ENCODE results near the gene FOXS1. TPM values are rescaled to one million over a fixed set of nuclear protein-coding genes. Genes with fewer than 3 reads are reported as not detected.

The FOXS1 gene
- total RNA-seq (2013), result not detected
- polyA plus RNA-seq (not detected), polyA minus RNA-seq (not detected in 2 replicates), total RNA-seq (0 reads per million in 11 experiments)

GRCh38 chr20:31845300-31845863 is at the start of gene FOXS1:
Gene FOXS1, minus strand, starts transcription at chr20:31845604. Its CDS starts 62 bp downstream, at chr20:31845542.
- no peak for TF ChIP-seq CTCF (IDR thresholded peaks at IDR 0.05)
- Histone ChIP-seq H2AFZ (ENCODE audit: insufficient read depth, low read depth, low read length, poor library complexity, severe bottlenecking) (no peak within 1 kb of the TSS), H3K9ac (ENCODE audit: insufficient read depth, low read length, poor library complexity, severe bottlenecking) (no peak within 1 kb of the TSS), H3K27me3 (ENCODE audit: control insufficient read depth in 2 of 2, insufficient read depth in 2 of 2, low read length in 2 of 2) (peaks cover 0 to 21% of the 10 kb centered on the region in 2 donors), H3K4me1 (ENCODE audit: control insufficient read depth in 1 of 2, insufficient read depth in 2 of 2, low read length in 2 of 2) (no peaks in the 10 kb centered on the region), H3K79me2 (ENCODE audit: insufficient read depth, low read length) (no peaks in the 10 kb centered on the region), H3K9me3 (replicated peaks in 1 of 2; ENCODE audit: control insufficient read depth in 1 of 2, insufficient read depth in 1 of 2, low read length in 2 of 2) (no peaks in the 10 kb centered on the region), H3K4me2 (replicated peaks; ENCODE audit: extremely low read depth, low read length, poor library complexity, severe bottlenecking) (no peak within 1 kb of the TSS), H3K27ac (ENCODE audit: low read depth in 1 of 2, low read length in 2 of 2) (no peak within 1 kb of the TSS), H3K36me3 (replicated peaks in 1 of 2; ENCODE audit: control insufficient read depth in 1 of 2, insufficient read depth in 2 of 2, low read length in 2 of 2) (no peaks in the 10 kb centered on the region), H3K4me3 (replicated peaks in 1 of 3; ENCODE audit: low read depth in 2 of 3, low read length in 3 of 3) (no peak within 1 kb of the TSS), H4K20me1 (ENCODE audit: insufficient read depth, low read length) (no peaks in the 10 kb centered on the region)
- peaks cover 0 to 2% (median 0%) of the 10 kb centered on the region in 7 donors for H3K9me3 Mint-ChIP-seq
- no peaks in the 10 kb centered on the region for H3K36me3 Mint-ChIP-seq
- no peaks in the 10 kb centered on the region for H3K4me1 Mint-ChIP-seq
- 92% methylated on average over 19 of the region's 21 CpGs for WGBS (ENCODE audit: insufficient coverage)
- intact Hi-C loops (cut with micrococcal nuclease), result loop anchor here in 1 of 2 donors (2.0 kb wide), 1 partner anchor 23 kb away; no protein-coding TSS in a partner anchor
- H3K27me3 Mint-ChIP-seq (ENCODE audit: low read depth in 3 of 3), result peaks cover 14 to 35% (median 15%) of the 10 kb centered on the region in 3 donors
- no peak for DNase-seq
- H3K4me3 Mint-ChIP-seq, result no peak within 1 kb of the TSS
- no peak within 1 kb of the TSS for H3K27ac Mint-ChIP-seq

- no peaks in the 10 kb centered on the region for H3K36me3 Mint-ChIP-seq
- Histone ChIP-seq H3K4me1 (ENCODE audit: control insufficient read depth in 1 of 2, insufficient read depth in 2 of 2, low read length in 2 of 2) (peaks cover 10% of the 10 kb centered on the region in 2 donors), H3K4me3 (replicated peaks in 1 of 3; ENCODE audit: low read depth in 2 of 3, low read length in 3 of 3) (no peak overlapping the region), H4K20me1 (ENCODE audit: insufficient read depth, low read length) (no peaks in the 10 kb centered on the region), H2AFZ (ENCODE audit: insufficient read depth, low read depth, low read length, poor library complexity, severe bottlenecking) (no peak overlapping the region), H3K9ac (ENCODE audit: insufficient read depth, low read length, poor library complexity, severe bottlenecking) (no peak overlapping the region), H3K79me2 (ENCODE audit: insufficient read depth, low read length) (no peaks in the 10 kb centered on the region), H3K27ac (ENCODE audit: low read depth in 1 of 2, low read length in 2 of 2) (no peak overlapping the region), H3K9me3 (replicated peaks in 1 of 2; ENCODE audit: control insufficient read depth in 1 of 2, insufficient read depth in 1 of 2, low read length in 2 of 2) (no peaks in the 10 kb centered on the region), H3K27me3 (ENCODE audit: control insufficient read depth in 2 of 2, insufficient read depth in 2 of 2, low read length in 2 of 2) (no peaks in the 10 kb centered on the region), H3K36me3 (replicated peaks in 1 of 2; ENCODE audit: control insufficient read depth in 1 of 2, insufficient read depth in 2 of 2, low read length in 2 of 2) (no peaks in the 10 kb centered on the region), H3K4me2 (replicated peaks; ENCODE audit: extremely low read depth, low read length, poor library complexity, severe bottlenecking) (no peak overlapping the region)
- H3K4me3 Mint-ChIP-seq, result no peak overlapping the region
- H3K9me3 Mint-ChIP-seq, result peaks cover 0 to 4% (median 0%) of the 10 kb centered on the region in 7 donors
- no peak overlapping the region for H3K27ac Mint-ChIP-seq
- WGBS (ENCODE audit: insufficient coverage), result 85% methylated on average over 5 of the region's 8 CpGs
- intact Hi-C loops (cut with micrococcal nuclease), result no loop called here
- H3K27me3 Mint-ChIP-seq (ENCODE audit: low read depth in 3 of 3), result peaks cover 2 to 7% (median 6%) of the 10 kb centered on the region in 3 donors
- TF ChIP-seq CTCF (IDR thresholded peaks at IDR 0.05), result no peak
- peaks cover 9% of the 10 kb centered on the region for H3K4me1 Mint-ChIP-seq
- no peak for DNase-seq
These were observed 45.2 kb upstream of the FOXS1 start for GRCh38 chr20:31890646-31891045.

Measured in CD14-positive monocyte (primary cell).